GM23338 (cell line): Measurements from ENCODE around the gene TXNRD1. TPM values are rescaled to one million over a fixed set of nuclear protein-coding genes. Genes with fewer than 3 reads are reported as not detected.
A peak's percentile ranks its signal among the peaks of the same experiment; 100 is the strongest.
"Not testable (repeated sequence)": the region's sequence is repeated elsewhere in the genome, so short reads cannot be mapped to it uniquely, and the experiment has no call there.

Source experiments
- ATAC-seq: fragments of 200-7000 bp; cut with Tn5 transposase; 3 replicates; pipeline ENCODE4 v1.9.1; 2020
- DNase-seq: peaks from one replicate; pipeline ENCODE4 v3.0.0-alpha.2; 2015; ENCODE audit warnings: low spot score
- H2AFZ ChIP-seq: fragments of 200-600 bp; sonication (generic); 2 replicates; pipeline ENCODE4 v1.8.0; 2016; ENCODE audit warnings: antibody characterized with exemption, mild to moderate bottlenecking, moderate library complexity
- H3F3A ChIP-seq: fragments of 200-600 bp; sonication (generic); replicated peaks from 2 replicates; pipeline ENCODE4 v1.8.0; 2017; ENCODE audit warnings: antibody characterized with exemption, mixed run types, low read depth
- H3K27ac ChIP-seq: fragments of 200-600 bp; sonication (generic); 2 replicates; pipeline ENCODE4 v1.6.1; 2016; ENCODE audit warnings: low read depth
- H3K27me3 ChIP-seq: fragments of 200-600 bp; sonication (generic); 2 replicates; pipeline ENCODE4 v1.8.0; 2016; ENCODE audit warnings: mild to moderate bottlenecking, mixed run types, moderate library complexity; ENCODE audit not compliant: insufficient read depth
- H3K36me3 ChIP-seq: fragments of 200-600 bp; sonication (generic); 2 replicates; pipeline ENCODE4 v1.8.0; 2016; ENCODE audit warnings: mild to moderate bottlenecking; ENCODE audit not compliant: insufficient read depth
- H3K4me1 ChIP-seq: fragments of 200-600 bp; sonication (generic); 2 replicates; pipeline ENCODE4 v1.8.0; 2016; ENCODE audit warnings: mild to moderate bottlenecking, moderate library complexity; ENCODE audit not compliant: insufficient read depth
- H3K4me2 ChIP-seq: fragments of 200-600 bp; sonication (generic); 2 replicates; pipeline ENCODE4 v1.7.1; 2017; ENCODE audit warnings: mixed run types
- H3K4me3 ChIP-seq: fragments of 200-600 bp; sonication (generic); 2 replicates; pipeline ENCODE4 v1.6.1; 2016; ENCODE audit warnings: mixed run types
- H3K79me2 ChIP-seq: fragments of 200-600 bp; sonication (generic); replicated peaks from 2 replicates; pipeline ENCODE4 v1.8.0; 2017; ENCODE audit warnings: mild to moderate bottlenecking; ENCODE audit not compliant: insufficient read depth
- H3K9me2 ChIP-seq: fragments of 200-600 bp; sonication (generic); 2 replicates; pipeline ENCODE4 v1.8.0; 2017; ENCODE audit not compliant: insufficient read depth
- H4K20me1 ChIP-seq: fragments of 200-600 bp; sonication (generic); replicated peaks from 2 replicates; pipeline ENCODE4 v1.8.0; 2017; ENCODE audit warnings: mild to moderate bottlenecking; ENCODE audit not compliant: insufficient read depth
- H3K27ac Mint-ChIP-seq: 2 replicates; pipeline ENCODE4 v1.8.0; 2020; ENCODE audit warnings: inconsistent platforms, mild to moderate bottlenecking, moderate library complexity, mixed read lengths
- H3K27me3 Mint-ChIP-seq: 3 replicates; pipeline ENCODE4 v1.8.0; 2022; ENCODE audit warnings: low read depth, mild to moderate bottlenecking, moderate library complexity, mixed read lengths, inconsistent platforms; ENCODE audit not compliant: insufficient read depth, poor library complexity
- H3K36me3 Mint-ChIP-seq: 3 replicates; pipeline ENCODE4 v1.8.0; 2021; ENCODE audit warnings: low read depth, mild to moderate bottlenecking, inconsistent platforms, moderate library complexity, mixed read lengths
- H3K4me1 Mint-ChIP-seq: 3 replicates; pipeline ENCODE4 v1.8.0; 2020; ENCODE audit warnings: mild to moderate bottlenecking, inconsistent platforms, mixed read lengths
- H3K4me3 Mint-ChIP-seq: 3 replicates; pipeline ENCODE4 v1.8.0; 2021; ENCODE audit warnings: moderate library complexity, mild to moderate bottlenecking, inconsistent platforms, mixed read lengths
- H3K9me3 Mint-ChIP-seq: 3 replicates; pipeline ENCODE4 v1.8.0; 2020; ENCODE audit warnings: moderate library complexity, mild to moderate bottlenecking, inconsistent platforms, mixed read lengths
- CREB1 ChIP-seq: fragments of 250-450 bp; sonication (Bioruptor Pico); IDR thresholded peaks from 2 replicates; pipeline ENCODE4 v1.5.0; 2020; ENCODE audit warnings: low read depth, mild to moderate bottlenecking, moderate library complexity
- CTCF ChIP-seq, 2 experiments: fragments of 200-600 bp in 1 of 2; sonication (generic) in 1 of 2; conservative IDR thresholded peaks; 2 replicates each; pipeline versions ENCODE4 v1.5.1 to v1.6.1; 2016 to 2017; ENCODE audit warnings: antibody characterized with exemption in 2 of 2, low read depth in 2 of 2, mild to moderate bottlenecking in 2 of 2, moderate library complexity in 1 of 2
- EZH2phosphoT487 ChIP-seq: fragments of 200-600 bp; sonication (generic); IDR thresholded peaks from one replicate; pipeline ENCODE4 v1.8.1; 2018; ENCODE audit warnings: antibody characterized with exemption; ENCODE audit not compliant: unreplicated experiment
- JUNB ChIP-seq: IDR thresholded peaks from one replicate; pipeline ENCODE4 v1.6.1; 2016; ENCODE audit warnings: antibody characterized with exemption; ENCODE audit not compliant: unreplicated experiment
- ZNF114 ChIP-seq: fragments of 250-450 bp; sonication (Bioruptor Pico); IDR thresholded peaks from 2 replicates; pipeline ENCODE4 v1.5.0; 2020; ENCODE audit warnings: mild to moderate bottlenecking, moderate library complexity
- ZNF462 ChIP-seq: fragments of 250-450 bp; sonication (Bioruptor Pico); IDR thresholded peaks from 2 replicates; pipeline ENCODE4 v1.5.0; 2020; ENCODE audit warnings: mild to moderate bottlenecking, moderate library complexity
- polyA plus RNA-seq: library from polyadenylated mRNA; unstranded; fragments of >200 nt; fragmentation: Nextera tagmentation; extraction: Ambion mirVana; gene quantifications from 2 replicates; pipeline ENCODE4 v1.2.1, GENCODE V29; 2016
- total RNA-seq: library from RNA; depleted of rRNA; stranded (reverse); fragments of >200 nt; shearing (Covaris generic); gene quantifications from 2 replicates; pipeline ENCODE4 v1.2.3, GENCODE V29; 2014

TXNRD1 gene
- total and polyA plus RNA-seq, 2 experiments from 2014 or later = 115 to 127 TPM

- Histone ChIP-seq H3K4me1 (peaks cover 21% of the 10 kb centered on the region), H3K36me3 (peaks cover 13% of the 10 kb centered on the region), H4K20me1 (peaks cover 62% of the 10 kb centered on the region), H3K79me2 (peaks cover 97% of the 10 kb centered on the region)
- not testable (repeated sequence) for H3K9me3 Mint-ChIP-seq, H3K27ac ChIP-seq, H3K4me3 ChIP-seq, H3K4me2 ChIP-seq, H3K9me2 ChIP-seq, ATAC-seq, H3K27me3 Mint-ChIP-seq, H2AFZ ChIP-seq, H3F3A ChIP-seq, H3K27me3 ChIP-seq, H3K27ac Mint-ChIP-seq, H3K4me3 Mint-ChIP-seq
- Mint-ChIP-seq H3K4me1 (peaks cover 30% of the 10 kb centered on the region), H3K36me3 (peaks cover 61% of the 10 kb centered on the region)
- peak; percentile 46 to 67 for TF ChIP-seq CTCF (conservative IDR thresholded peaks at IDR 0.05; ENCODE audit: low read depth in 2 of 2)
- DNase-seq = peak; percentile 75
These were observed 78.7 kb downstream of the TXNRD1 start for GRCh38 chr12:104294158-104294859.

GRCh38 chr12:104294927-104295668, 79.5 kb downstream of the TXNRD1 start:
- ATAC-seq = no peak
- H3K36me3 Mint-ChIP-seq = peaks cover 67% of the 10 kb centered on the region
- no peak for TF ChIP-seq ZNF462 (CRISPR knock-in tag)
- no peak for TF ChIP-seq CREB1 (CRISPR knock-in tag)
- no peak for TF ChIP-seq EZH2phosphoT487
- no peak for TF ChIP-seq CTCF (conservative IDR thresholded peaks at IDR 0.05; ENCODE audit: low read depth in 2 of 2)
- TF ChIP-seq ZNF114 (CRISPR knock-in tag) = no peak
- no peak for TF ChIP-seq JUNB

More at GRCh38 chr12:104294927-104295668, 79.5 kb downstream of the TXNRD1 start:
- peaks cover 60% of the 10 kb centered on the region for H4K20me1 ChIP-seq
- peaks cover 97% of the 10 kb centered on the region for H3K79me2 ChIP-seq
- no peak overlapping the region; the same call in 1 of the 2 replicates for H3K27ac Mint-ChIP-seq
- H3K27me3 Mint-ChIP-seq = no peaks in the 10 kb centered on the region
- H3K36me3 ChIP-seq = peaks cover 13% of the 10 kb centered on the region
- no peak overlapping the region for H2AFZ ChIP-seq
- 0 out of 2 replicates have a peak, but pooled peaks cover 7% of the 10 kb centered on the region for H3F3A ChIP-seq
- no peak overlapping the region for H3K4me2 ChIP-seq
- no peaks in the 10 kb centered on the region for H3K27me3 ChIP-seq
- no peaks in the 10 kb centered on the region for H3K9me3 Mint-ChIP-seq
- no peak overlapping the region for H3K4me3 ChIP-seq
- no peak for DNase-seq
- H3K4me1 ChIP-seq = peaks cover 16% of the 10 kb centered on the region
- H3K4me1 Mint-ChIP-seq = peaks cover 32% of the 10 kb centered on the region
- H3K9me2 ChIP-seq = no peaks in the 10 kb centered on the region
- H3K4me3 Mint-ChIP-seq = no peak overlapping the region
- H3K27ac ChIP-seq = no peak overlapping the region
